Mucosa of stomach (tissue), 1 donor: ENCODE data around the gene PBX3.

Experiments
- H3K27me3 ChIP-seq: one replicate; pipeline ENCODE4 v1.7.0; 2013; ENCODE audit warnings: mild to moderate bottlenecking, low read length; ENCODE audit not compliant: control insufficient read depth, insufficient read depth
- H3K36me3 ChIP-seq: one replicate; pipeline ENCODE4 v1.7.0; 2013; ENCODE audit warnings: low read length; ENCODE audit not compliant: control insufficient read depth, insufficient read depth
- H3K4me1 ChIP-seq: one replicate; pipeline ENCODE4 v1.7.0; 2013; ENCODE audit warnings: mild to moderate bottlenecking, low read length; ENCODE audit not compliant: control insufficient read depth, insufficient read depth
- H3K4me3 ChIP-seq: one replicate; pipeline ENCODE4 v1.7.0; 2013; ENCODE audit warnings: low read length
- H3K9ac ChIP-seq: one replicate; pipeline ENCODE4 v1.7.0; 2013; ENCODE audit warnings: mild to moderate bottlenecking, low read length, moderate library complexity
- H3K9me3 ChIP-seq: one replicate; pipeline ENCODE4 v1.7.0; 2013; ENCODE audit warnings: mild to moderate bottlenecking, low read length, moderate library complexity; ENCODE audit not compliant: control insufficient read depth
- donor health status: Pancreatic carcinoma.

Gene PBX3

DNA sequence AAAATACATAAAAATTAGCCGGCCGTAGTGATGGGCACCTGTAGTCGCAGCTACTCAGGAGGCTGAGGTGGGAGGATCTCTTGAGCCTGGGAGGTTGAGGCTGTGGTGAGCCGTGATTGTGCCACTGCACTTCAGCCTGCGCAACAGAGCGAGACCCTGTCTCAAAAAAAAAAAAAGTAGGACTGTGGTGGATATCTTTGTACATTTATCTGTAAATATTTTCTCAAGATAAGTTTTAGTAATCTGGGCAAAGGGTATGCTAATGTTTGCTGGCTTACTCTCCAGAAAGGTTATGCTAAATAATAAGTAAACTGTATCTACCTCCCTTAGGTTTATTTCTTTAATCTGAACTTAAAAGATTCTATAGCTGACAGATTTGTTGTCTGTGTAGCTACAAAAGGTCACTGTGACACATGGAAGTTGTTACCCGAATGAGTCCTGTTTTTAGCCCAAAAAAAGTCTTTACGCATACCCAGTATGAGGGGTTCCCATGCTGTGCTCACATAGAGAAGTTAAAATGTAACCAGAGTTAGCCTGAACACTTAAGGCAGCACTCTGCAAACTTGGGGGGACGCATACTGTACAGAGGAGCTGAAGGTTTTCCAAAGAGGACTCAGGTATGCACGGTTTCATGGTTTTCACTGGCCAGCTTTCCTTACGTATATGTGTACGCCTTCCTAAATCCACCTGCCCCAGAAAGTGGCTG, 206.3 kb downstream of the PBX3 start:
- peaks cover 7% of the 10 kb centered on the region for H3K4me1 ChIP-seq
- no peak overlapping the region for H3K4me3 ChIP-seq
- no peak overlapping the region for H3K9ac ChIP-seq
- no peaks in the 10 kb centered on the region for H3K27me3 ChIP-seq
- H3K36me3 ChIP-seq = no peaks in the 10 kb centered on the region
- no peaks in the 10 kb centered on the region for H3K9me3 ChIP-seq

DNA sequence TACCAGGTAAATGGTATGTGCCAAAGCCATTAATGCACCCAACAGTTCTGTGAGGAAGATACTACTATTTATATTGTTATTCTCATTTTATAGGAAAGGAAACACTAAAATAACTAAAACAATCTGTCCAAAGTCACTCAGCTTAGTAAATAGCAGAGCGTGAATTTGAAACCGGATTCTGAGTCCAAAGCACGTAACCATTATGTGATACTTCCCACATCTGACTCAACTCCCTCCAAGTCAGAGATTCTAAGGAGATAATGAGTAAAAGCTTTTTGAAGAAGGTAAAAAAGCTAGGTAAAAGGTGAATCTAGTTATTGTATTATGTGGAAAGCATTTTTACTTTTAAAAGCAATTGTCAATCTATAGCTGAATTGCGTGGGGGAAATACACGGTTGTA, 208.9 kb downstream of the PBX3 start:
- H3K27me3 ChIP-seq = no peaks in the 10 kb centered on the region
- no peak overlapping the region for H3K9ac ChIP-seq
- no peaks in the 10 kb centered on the region for H3K9me3 ChIP-seq
- no peak overlapping the region for H3K4me3 ChIP-seq
- no peaks in the 10 kb centered on the region for H3K36me3 ChIP-seq
- peaks cover 7% of the 10 kb centered on the region for H3K4me1 ChIP-seq

DNA sequence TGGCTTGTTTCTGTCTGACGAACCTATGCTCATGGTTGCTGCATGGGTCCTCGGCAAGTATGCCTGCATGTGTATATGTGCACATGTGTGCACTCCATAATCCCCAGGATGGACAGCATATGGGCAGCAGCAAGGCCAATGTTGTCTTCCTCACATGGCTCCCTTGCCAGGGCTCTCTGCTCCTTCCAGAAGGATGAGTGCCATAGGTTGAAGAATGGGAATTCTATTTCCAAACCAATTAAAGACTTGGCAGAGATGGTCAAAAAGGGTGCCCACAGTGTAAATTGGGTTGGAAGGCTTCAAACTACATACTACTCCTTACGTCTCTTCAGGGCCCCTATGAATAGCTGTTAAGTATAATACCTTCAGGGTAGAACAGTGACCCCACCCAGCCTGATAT, 212.1 kb downstream of the PBX3 start:
- Histone ChIP-seq H3K4me3 (no peak overlapping the region), H3K27me3 (no peaks in the 10 kb centered on the region), H3K4me1 (no peaks in the 10 kb centered on the region), H3K9ac (no peak overlapping the region), H3K36me3 (no peaks in the 10 kb centered on the region), H3K9me3 (no peaks in the 10 kb centered on the region)

DNA sequence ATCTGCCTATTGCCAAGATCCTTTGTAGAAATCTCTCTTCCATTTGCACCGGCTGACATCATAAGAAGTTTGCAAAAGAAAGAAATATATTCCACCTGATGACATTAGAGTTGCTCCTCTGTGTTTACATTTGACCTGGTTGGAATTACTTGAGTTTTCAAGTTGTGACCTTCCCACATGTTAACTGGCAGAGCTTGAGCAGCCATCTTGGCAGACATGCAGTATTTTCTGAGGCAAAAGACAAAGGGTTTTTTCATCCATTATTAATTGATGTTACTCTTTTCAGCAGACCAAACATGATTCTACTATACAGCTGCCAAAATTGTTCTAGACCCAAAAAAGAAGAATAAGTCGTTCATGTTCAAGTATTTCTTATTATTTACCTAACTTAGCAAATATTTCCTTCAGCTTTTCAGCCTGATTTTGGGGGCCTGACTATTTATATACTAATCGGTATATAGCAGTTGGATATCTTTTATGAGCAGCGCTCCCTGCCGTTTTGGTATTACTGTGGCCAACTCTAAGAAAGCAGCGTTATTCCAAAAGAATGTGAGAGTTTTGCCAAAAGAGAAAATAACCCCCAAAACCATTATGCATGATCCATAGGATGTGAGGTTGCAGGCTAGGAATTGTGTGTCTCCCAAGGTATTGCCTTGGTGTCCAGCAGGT, 212.9 kb downstream of the PBX3 start:
- no peaks in the 10 kb centered on the region for H3K4me1 ChIP-seq
- H3K36me3 ChIP-seq = no peaks in the 10 kb centered on the region
- H3K4me3 ChIP-seq = no peak overlapping the region
- H3K9ac ChIP-seq = no peak overlapping the region
- no peaks in the 10 kb centered on the region for H3K27me3 ChIP-seq
- no peaks in the 10 kb centered on the region for H3K9me3 ChIP-seq

DNA sequence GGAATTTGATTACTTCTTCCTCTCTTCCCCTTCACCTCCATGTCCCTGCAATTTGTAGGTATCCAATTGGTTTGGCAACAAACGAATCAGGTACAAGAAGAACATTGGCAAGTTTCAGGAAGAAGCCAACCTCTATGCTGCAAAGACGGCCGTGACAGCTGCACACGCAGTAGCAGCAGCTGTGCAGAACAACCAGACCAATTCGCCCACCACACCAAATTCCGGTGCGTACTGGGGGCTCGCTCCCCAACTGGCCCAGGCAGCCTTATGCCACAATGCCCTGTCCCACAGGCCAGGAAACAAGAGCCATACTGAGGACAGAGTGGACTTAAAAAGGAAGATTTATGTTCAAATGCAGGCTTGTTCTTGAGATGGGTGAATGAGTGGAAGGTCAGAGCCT, 213.5 kb downstream of the PBX3 start:
- H3K27me3 ChIP-seq = no peaks in the 10 kb centered on the region
- H3K9ac ChIP-seq = no peak overlapping the region
- H3K4me3 ChIP-seq = no peak overlapping the region
- H3K9me3 ChIP-seq = no peaks in the 10 kb centered on the region
- no peaks in the 10 kb centered on the region for H3K4me1 ChIP-seq
- H3K36me3 ChIP-seq = no peaks in the 10 kb centered on the region

DNA sequence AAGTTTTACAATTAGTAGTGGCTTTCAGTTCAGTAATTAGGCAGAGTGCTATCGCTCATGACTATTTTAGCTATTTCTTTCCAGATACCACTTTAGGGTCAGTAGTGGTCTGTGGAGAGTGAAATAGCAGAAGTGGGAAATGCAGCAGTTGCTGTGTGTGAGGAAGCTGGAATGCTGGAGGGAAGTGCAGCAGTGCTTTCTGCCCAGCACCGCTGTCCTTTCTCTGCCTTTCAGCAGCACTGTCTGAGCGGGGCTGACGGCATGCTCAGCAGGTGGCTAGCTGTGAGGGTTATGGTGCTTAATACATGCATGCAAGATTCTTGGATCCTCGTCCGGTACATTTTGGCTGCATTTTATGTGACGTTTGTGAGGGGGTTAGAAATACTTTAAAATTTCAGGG, 213.9 kb downstream of the PBX3 start:
- Histone ChIP-seq H3K36me3 (no peaks in the 10 kb centered on the region), H3K9me3 (no peaks in the 10 kb centered on the region), H3K4me1 (no peaks in the 10 kb centered on the region), H3K4me3 (no peak overlapping the region), H3K27me3 (no peaks in the 10 kb centered on the region), H3K9ac (no peak overlapping the region)

DNA sequence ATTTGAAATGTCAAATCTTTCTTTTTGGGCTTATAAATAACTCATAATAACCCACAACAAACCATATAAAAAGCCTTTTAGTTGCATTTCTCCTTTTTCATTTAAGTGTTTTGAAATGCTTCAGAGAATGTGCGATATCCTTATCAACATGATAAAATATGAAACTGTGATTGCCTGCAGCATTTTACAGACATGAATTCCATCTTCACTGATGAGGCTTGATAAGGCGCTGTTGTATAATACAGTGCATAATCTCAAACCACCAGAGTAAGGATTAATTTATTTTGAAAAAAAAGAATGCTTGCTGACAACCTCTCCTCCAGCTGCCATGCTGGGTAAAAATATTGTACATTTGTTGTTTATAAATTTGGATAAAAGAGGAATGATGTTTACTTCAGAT, 216.8 kb downstream of the PBX3 start:
- Histone ChIP-seq H3K4me3 (no peak overlapping the region), H3K9me3 (no peaks in the 10 kb centered on the region), H3K9ac (no peak overlapping the region), H3K36me3 (no peaks in the 10 kb centered on the region), H3K4me1 (no peaks in the 10 kb centered on the region), H3K27me3 (no peaks in the 10 kb centered on the region)

DNA sequence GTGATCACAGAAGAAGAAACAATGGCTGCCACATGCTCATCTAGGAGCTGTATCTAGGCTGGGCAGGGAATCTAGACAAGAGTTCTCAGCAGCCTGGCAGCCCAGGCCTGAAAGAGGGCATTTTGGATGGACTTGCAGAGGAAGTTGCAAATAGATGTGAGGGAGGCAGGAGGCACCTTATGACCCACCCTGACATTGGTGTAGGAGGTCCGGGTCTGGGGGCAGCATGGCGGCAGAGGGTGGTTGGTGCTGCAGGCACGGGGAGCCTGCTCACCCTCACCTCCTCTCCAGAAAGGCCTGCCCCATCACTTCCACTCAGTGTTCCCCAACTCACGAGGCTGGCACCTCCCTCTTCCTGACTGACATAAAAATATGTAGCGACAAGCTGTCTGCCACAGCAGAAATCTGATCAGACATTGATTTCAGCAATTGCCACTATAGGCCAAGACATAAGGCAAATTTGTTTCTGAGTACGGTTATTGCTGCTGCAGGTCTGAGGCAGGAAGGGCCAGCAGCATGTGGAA, 217.6 kb downstream of the PBX3 start:
- Histone ChIP-seq H3K4me3 (no peak overlapping the region), H3K9ac (no peak overlapping the region), H3K27me3 (no peaks in the 10 kb centered on the region), H3K36me3 (no peaks in the 10 kb centered on the region), H3K9me3 (no peaks in the 10 kb centered on the region), H3K4me1 (no peaks in the 10 kb centered on the region)

DNA sequence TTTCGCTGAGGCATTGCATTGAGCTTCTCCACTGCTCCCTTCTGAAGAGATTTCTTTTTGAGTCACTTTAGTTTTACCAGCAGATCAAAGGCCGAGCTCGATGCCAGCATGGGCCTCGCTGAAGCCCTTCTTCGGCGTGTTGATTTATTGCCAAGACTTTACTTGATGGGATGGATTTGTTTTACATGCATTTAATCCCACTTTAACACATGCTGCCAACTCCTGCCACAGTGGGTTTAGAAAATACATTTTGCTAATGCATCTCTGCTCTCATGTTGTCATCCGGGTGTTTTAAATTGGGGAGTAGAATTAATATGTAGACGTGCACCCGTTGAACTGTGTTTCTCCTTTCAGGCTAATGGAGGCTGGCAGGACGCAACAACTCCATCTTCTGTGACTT, 218.3 kb downstream of the PBX3 start:
- Histone ChIP-seq H3K4me3 (no peak overlapping the region), H3K9ac (no peak overlapping the region), H3K4me1 (no peaks in the 10 kb centered on the region), H3K36me3 (no peaks in the 10 kb centered on the region), H3K27me3 (no peaks in the 10 kb centered on the region), H3K9me3 (no peaks in the 10 kb centered on the region)

DNA sequence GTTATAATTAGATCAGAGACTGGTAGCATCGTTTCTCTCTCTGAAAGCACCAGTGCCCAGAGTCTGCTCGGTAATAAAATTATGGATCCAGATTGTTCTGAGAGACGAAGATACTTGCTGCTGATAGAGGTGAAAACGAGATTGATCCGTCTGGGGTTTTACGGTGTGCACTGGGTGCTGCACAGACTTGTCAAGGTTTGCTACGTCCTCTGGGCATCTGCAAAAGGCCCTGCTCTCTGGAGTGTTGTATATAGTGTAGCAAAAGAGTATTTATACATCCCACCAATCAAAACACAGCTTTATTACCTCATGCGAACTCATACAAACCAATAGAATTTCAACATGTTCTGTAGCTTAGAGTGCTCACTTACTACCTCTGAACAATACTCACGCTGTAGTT, 219.3 kb downstream of the PBX3 start:
- no peaks in the 10 kb centered on the region for H3K4me1 ChIP-seq
- no peaks in the 10 kb centered on the region for H3K27me3 ChIP-seq
- H3K9ac ChIP-seq = no peak overlapping the region
- no peak overlapping the region for H3K4me3 ChIP-seq
- no peaks in the 10 kb centered on the region for H3K9me3 ChIP-seq
- no peaks in the 10 kb centered on the region for H3K36me3 ChIP-seq

DNA sequence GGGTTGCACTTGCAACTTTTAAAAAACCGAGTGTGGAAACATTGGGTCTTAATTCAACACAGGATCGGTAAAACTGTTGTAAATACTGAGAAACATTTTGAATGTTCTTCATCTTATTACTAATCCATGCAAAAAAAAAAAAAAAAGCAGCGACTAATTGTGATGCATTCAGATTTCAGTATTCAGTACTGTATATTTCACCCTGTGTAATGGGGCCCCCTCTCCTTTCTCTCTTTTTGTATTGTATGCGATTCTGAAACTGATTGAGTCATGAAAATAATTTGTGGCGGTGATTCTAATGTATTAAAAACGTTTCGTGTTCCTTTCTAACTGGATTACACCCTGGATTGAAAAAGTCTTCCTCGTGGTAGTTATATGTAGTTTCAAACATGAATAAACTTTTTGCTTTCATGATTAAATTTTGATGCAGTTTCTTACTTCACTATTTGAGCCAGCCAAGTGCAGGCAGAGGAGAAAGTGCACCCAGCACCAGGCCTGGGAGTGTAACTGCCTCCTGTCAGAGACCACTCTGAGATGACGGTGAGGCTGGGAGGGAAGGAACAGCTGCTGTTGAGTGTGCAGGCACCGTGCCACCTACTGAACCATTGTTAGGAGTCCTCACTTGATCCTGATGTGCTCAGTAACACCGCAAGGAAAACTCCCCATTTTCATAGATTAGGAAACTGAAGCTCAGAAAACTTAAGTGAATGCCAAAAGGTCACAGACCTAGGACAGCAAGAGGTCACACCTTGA, 220.0 kb downstream of the PBX3 start:
- Histone ChIP-seq H3K36me3 (no peaks in the 10 kb centered on the region), H3K9me3 (no peaks in the 10 kb centered on the region), H3K27me3 (no peaks in the 10 kb centered on the region), H3K4me1 (no peaks in the 10 kb centered on the region), H3K9ac (no peak overlapping the region), H3K4me3 (no peak overlapping the region)

DNA sequence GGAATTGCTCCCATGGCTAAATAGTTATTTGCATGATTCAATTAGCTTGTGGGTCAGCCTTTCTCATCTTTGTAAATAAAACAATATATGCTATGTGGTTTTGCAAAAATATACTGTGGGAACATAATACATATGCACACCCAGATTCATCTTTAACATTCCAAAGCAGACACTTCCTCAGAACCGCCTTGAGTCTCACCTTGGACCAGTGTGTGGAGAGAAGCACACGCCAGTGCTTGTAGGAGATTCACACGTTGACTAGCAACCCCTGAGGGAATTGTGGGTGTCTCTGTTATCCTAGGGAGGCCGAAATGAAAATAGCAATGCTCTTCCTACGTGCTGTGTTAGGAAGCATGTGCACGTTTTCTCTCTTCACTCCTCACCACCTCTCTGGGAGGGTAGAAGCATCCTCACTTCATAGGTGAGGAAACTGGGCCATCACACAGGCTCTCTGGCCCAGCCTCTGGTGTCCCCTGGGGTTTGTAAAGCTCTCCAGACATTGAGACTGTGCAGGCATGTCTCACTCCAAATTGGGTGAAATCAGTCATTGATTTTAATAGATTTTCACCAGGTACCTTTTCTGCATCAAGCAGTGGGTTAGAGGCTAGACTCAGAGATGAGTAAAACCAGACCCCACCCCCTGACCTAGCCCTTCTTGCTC, 221.7 kb downstream of the PBX3 start:
- no peaks in the 10 kb centered on the region for H3K36me3 ChIP-seq

More for the DNA sequence above, 221.7 kb downstream of the PBX3 start:
- H3K4me3 ChIP-seq = no peak overlapping the region
- no peak overlapping the region for H3K9ac ChIP-seq
- H3K9me3 ChIP-seq = no peaks in the 10 kb centered on the region
- no peaks in the 10 kb centered on the region for H3K4me1 ChIP-seq
- H3K27me3 ChIP-seq = no peaks in the 10 kb centered on the region
